PC-3 (cell line): ENCODE data around the gene ELK4. TPM values are rescaled to one million over a fixed set of nuclear protein-coding genes. Genes with fewer than 3 reads are reported as not detected.

Experiments used
- ATAC-seq: fragments of 200-7000 bp; cut with Tn5 transposase; 2 replicates; pipeline ENCODE4 v1.9.1; 2020; ENCODE audit warnings: mild to moderate bottlenecking, moderate library complexity
- BruUV-seq: library from RNA; stranded (reverse); fragments of 400-500 nt; replicated peaks from 2 replicates; lab custom pipeline; 2021; lab: Mats Ljungman, UMichigan
- CTCF ChIA-PET: fragments of 300-600 bp; sonication (Branson Sonifier 250); formaldehyde crosslinking; loops from one replicate; lab custom pipeline; 2022; ENCODE audit warnings: antibody characterized with exemption; lab: Charles Lee
- POLR2A ChIA-PET: fragments of 300-600 bp; sonication (Branson Sonifier 250); formaldehyde crosslinking; loops from one replicate; lab custom pipeline; 2022; ENCODE audit warnings: antibody characterized with exemption; ENCODE audit not compliant: unreplicated experiment; lab: Charles Lee
- DNase-seq: peaks from one replicate; pipeline ENCODE4 v3.0.0-alpha.2; 2015
- H2AFZ ChIP-seq: fragments of 300-600 bp; sonication (generic); 2 replicates; pipeline ENCODE4 v1.6.0; 2016; ENCODE audit warnings: antibody characterized with exemption, low read length
- H3F3A ChIP-seq: fragments of 300-600 bp; sonication (generic); one replicate; pipeline ENCODE4 v1.6.0; 2017; ENCODE audit warnings: antibody characterized with exemption, low read length, control low read depth, mild to moderate bottlenecking; ENCODE audit not compliant: unreplicated experiment
- H3K27ac ChIP-seq: fragments of 300-600 bp; sonication (generic); 2 replicates; pipeline ENCODE4 v1.5.1; 2016; ENCODE audit warnings: mild to moderate bottlenecking, low read length
- H3K27me3 ChIP-seq: fragments of 300-600 bp; sonication (generic); 2 replicates; pipeline ENCODE4 v1.6.1; 2016; ENCODE audit warnings: low read length, mixed read lengths
- H3K36me3 ChIP-seq: fragments of 300-600 bp; sonication (generic); 2 replicates; pipeline ENCODE4 v1.6.1; 2016; ENCODE audit warnings: low read depth, mixed run types, low read length, mixed read lengths
- H3K4me1 ChIP-seq: fragments of 300-600 bp; sonication (generic); 2 replicates; pipeline ENCODE4 v1.5.1; 2016; ENCODE audit warnings: low read length; ENCODE audit not compliant: insufficient read depth
- H3K4me2 ChIP-seq: fragments of 300-600 bp; sonication (generic); 2 replicates; pipeline ENCODE4 v1.6.0; 2016; ENCODE audit warnings: low read length
- H3K4me3 ChIP-seq: fragments of 300-600 bp; sonication (generic); 2 replicates; pipeline ENCODE4 v1.5.1; 2016; ENCODE audit warnings: mild to moderate bottlenecking, low read length, mixed read lengths
- H3K79me2 ChIP-seq: fragments of 300-600 bp; sonication (generic); 2 replicates; pipeline ENCODE4 v1.6.1; 2017; ENCODE audit warnings: low read length, mixed read lengths
- H3K9ac ChIP-seq: fragments of 300-600 bp; sonication (generic); 2 replicates; pipeline ENCODE4 v1.6.0; 2016; ENCODE audit warnings: mild to moderate bottlenecking, low read length
- H3K9me2 ChIP-seq: fragments of 300-600 bp; sonication (generic); replicated peaks from 2 replicates; pipeline ENCODE4 v1.6.1; 2016; ENCODE audit warnings: mixed run types, low read length, mixed read lengths
- H3K9me3 ChIP-seq: fragments of 300-600 bp; sonication (generic); 2 replicates; pipeline ENCODE4 v1.6.1; 2016; ENCODE audit warnings: low read length, mixed read lengths
- H4K20me1 ChIP-seq: fragments of 300-600 bp; sonication (generic); 2 replicates; pipeline ENCODE4 v1.6.1; 2016; ENCODE audit warnings: low read length, mixed read lengths
- EZH2 ChIP-seq: fragments of 300-600 bp; sonication (generic); IDR thresholded peaks from one replicate; pipeline ENCODE4 v1.6.1; 2017; ENCODE audit warnings: antibody characterized with exemption, mild to moderate bottlenecking, low read length; ENCODE audit not compliant: unreplicated experiment
- EZH2phosphoT487 ChIP-seq: fragments of 300-600 bp; sonication (generic); IDR thresholded peaks from 2 replicates; pipeline ENCODE4 v1.6.1; 2018; ENCODE audit warnings: mild to moderate bottlenecking, antibody characterized with exemption, low read length, borderline replicate concordance
- intact Hi-C: fragments of 100-400 bp; cut with micrococcal nuclease; formaldehyde crosslinking; loops from 2 replicates; pipeline ENCODE4 v1.9.0; 2023
- total RNA-seq: library from RNA; depleted of rRNA; stranded (reverse); fragments of >200 nt; gene quantifications from 2 replicates; pipeline ENCODE4 v1.2.3, GENCODE V29; 2014
- TF ChIP-seq, protein P1 (sequence below): fragments of 300-600 bp; sonication (generic); conservative IDR thresholded peaks from 2 replicates; pipeline ENCODE4 v1.5.1; 2017; ENCODE audit warnings: antibody characterized with exemption, low read depth, mild to moderate bottlenecking, low read length

ELK4 gene
- total RNA-seq, 1 experiment from 2014 or later, result 16.3 TPM

DNA sequence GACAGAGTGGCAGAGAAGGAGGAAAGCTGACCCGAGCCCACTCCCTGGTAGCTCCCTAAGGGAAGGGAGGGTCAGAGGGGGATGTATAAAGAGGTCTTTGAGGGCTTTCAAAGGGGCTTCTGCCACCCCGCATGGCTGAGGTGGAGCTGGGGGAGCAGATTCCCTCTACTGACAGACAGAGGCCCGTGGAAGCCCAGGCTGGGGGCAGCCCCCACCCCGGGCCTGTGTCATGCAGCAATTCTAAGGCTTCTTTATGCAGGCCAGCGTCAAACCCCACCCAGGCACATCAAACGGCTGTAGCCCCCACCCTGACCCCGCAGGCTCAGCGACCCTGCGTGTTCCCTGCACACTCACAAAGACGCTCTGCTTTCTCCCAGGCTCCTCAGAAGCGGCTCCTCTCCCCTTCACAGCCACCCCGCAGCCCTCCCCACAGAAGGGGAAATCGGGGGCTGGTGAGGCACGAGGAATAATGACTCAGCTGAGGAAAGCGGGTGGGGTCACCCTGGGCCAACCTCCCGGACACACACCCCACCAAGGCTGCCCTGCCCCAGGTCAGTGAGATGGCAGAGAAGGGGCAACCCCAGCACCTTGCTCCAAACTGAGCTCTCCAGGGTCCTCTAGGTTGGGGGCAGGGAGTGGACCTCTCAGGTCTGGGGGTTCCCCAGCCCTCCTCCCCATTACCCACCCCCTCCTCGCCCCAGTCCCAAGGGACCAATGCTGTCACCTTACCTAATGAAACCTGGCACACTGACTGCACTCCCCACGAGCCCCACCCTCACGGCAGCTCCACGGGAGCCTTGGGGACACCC is 37.7 kb upstream of the ELK4 start:
- ChIA-PET POLR2A (no interaction called here), CTCF (interaction anchor here (1.4 kb wide), 1 partner anchor 42 kb away, joined by 4 read pairs; no protein-coding TSS in a partner anchor)
- no TSS peak for BruUV-seq
- Histone ChIP-seq H3K27ac (no peak overlapping the region), H3K4me1 (peaks cover 66% of the 10 kb centered on the region), H3K9me2 (no peaks in the 10 kb centered on the region), H3F3A (no peaks in the 10 kb centered on the region), H3K4me3 (no peak overlapping the region), H3K27me3 (no peaks in the 10 kb centered on the region), H3K36me3 (no peaks in the 10 kb centered on the region), H3K9ac (no peak overlapping the region), H3K9me3 (no peaks in the 10 kb centered on the region), H3K4me2 (no peak overlapping the region), H2AFZ (no peak overlapping the region), H4K20me1 (no peaks in the 10 kb centered on the region), H3K79me2 (peaks cover 56% of the 10 kb centered on the region)
- intact Hi-C loops, result no loop called here
- DNase-seq (no peak), ATAC-seq (no peak)
- TF ChIP-seq EZH2 (no peak), EZH2phosphoT487 (no peak)
- TF ChIP-seq, protein P1, sequence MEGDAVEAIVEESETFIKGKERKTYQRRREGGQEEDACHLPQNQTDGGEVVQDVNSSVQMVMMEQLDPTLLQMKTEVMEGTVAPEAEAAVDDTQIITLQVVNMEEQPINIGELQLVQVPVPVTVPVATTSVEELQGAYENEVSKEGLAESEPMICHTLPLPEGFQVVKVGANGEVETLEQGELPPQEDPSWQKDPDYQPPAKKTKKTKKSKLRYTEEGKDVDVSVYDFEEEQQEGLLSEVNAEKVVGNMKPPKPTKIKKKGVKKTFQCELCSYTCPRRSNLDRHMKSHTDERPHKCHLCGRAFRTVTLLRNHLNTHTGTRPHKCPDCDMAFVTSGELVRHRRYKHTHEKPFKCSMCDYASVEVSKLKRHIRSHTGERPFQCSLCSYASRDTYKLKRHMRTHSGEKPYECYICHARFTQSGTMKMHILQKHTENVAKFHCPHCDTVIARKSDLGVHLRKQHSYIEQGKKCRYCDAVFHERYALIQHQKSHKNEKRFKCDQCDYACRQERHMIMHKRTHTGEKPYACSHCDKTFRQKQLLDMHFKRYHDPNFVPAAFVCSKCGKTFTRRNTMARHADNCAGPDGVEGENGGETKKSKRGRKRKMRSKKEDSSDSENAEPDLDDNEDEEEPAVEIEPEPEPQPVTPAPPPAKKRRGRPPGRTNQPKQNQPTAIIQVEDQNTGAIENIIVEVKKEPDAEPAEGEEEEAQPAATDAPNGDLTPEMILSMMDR, result no peak

DNA sequence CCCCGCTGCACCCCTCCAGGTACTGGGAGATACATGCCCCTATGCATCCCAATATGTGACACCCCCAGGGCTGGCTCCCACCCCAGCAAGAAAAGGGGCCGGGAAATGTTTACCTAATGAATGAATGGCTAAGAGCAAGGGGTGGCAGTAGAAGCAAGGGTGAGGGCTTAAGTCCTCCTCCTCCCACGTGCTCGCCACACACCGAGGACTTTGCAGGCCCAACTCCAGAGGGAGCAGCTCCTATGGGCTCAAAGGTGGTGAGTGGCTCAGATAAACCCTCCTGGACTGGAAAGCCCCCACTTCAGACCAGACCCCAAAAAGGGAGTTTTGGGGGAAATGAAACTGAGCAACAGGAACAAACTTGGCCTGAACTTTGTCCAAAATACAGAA is 37.1 kb upstream of the ELK4 start:
- no peak overlapping the region for H3K27ac ChIP-seq
- no peak overlapping the region for H2AFZ ChIP-seq
- H3K79me2 ChIP-seq, result peaks cover 57% of the 10 kb centered on the region
- H3K4me2 ChIP-seq, result no peak overlapping the region
- no peak overlapping the region for H3K4me3 ChIP-seq
- H3K9me3 ChIP-seq, result no peaks in the 10 kb centered on the region
- ChIA-PET CTCF (interaction anchor here (0.5 to 1.4 kb wide), 2 partner anchors 33 to 43 kb away, joined by 4 read pairs; no protein-coding TSS in a partner anchor), POLR2A (no interaction called here)
- no peak overlapping the region for H3K9ac ChIP-seq
- intact Hi-C loops, result no loop called here
- no peaks in the 10 kb centered on the region for H3K36me3 ChIP-seq
- peaks cover 72% of the 10 kb centered on the region for H3K4me1 ChIP-seq
- DNase-seq, result no peak
- TF ChIP-seq EZH2phosphoT487 (no peak), EZH2 (no peak)
- TF ChIP-seq, protein P1, result no peak
- no peaks in the 10 kb centered on the region for H3K27me3 ChIP-seq
- H3K9me2 ChIP-seq, result no peaks in the 10 kb centered on the region
- no peak for ATAC-seq
- H4K20me1 ChIP-seq, result no peaks in the 10 kb centered on the region
- BruUV-seq, result no TSS peak
- H3F3A ChIP-seq, result no peaks in the 10 kb centered on the region
